ENCODE data around the gene AGPAT3.

The AGPAT3 gene

DNA sequence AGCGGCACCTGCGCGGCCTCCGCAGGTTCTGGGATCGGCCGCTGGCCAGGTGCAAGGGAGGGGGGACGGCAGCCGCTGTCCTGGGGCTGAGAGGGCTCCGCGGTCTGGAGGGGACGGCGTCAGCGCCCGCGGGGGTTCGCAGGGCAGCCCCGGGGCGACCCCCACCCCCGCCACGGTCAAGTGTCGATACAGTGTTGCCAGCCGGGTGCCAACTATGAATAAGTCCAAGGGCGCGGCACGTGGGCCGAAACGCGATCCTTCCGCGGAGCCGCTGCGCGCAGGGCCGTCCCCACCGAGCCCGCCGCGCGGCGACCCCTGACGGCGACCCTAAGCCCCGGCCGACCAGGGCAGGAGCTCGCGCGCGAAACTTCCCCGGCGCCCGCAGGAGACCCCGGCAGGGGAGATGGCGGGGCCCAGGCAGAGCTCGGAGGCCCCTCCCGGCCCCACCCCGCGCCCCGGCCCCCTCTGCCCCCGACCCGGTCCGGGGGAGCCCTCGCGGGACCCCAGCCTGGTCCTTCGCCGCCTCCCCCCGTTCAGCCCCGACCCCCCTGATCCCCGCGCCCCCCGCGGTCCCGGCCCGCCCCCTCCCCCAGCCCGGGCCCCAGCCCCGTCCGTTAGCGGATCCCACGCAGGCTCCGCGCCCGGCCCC lies 586 bp upstream of the AGPAT3 start:
- no peak for DNase-seq (ENCODE audit: low spot score)

DNA sequence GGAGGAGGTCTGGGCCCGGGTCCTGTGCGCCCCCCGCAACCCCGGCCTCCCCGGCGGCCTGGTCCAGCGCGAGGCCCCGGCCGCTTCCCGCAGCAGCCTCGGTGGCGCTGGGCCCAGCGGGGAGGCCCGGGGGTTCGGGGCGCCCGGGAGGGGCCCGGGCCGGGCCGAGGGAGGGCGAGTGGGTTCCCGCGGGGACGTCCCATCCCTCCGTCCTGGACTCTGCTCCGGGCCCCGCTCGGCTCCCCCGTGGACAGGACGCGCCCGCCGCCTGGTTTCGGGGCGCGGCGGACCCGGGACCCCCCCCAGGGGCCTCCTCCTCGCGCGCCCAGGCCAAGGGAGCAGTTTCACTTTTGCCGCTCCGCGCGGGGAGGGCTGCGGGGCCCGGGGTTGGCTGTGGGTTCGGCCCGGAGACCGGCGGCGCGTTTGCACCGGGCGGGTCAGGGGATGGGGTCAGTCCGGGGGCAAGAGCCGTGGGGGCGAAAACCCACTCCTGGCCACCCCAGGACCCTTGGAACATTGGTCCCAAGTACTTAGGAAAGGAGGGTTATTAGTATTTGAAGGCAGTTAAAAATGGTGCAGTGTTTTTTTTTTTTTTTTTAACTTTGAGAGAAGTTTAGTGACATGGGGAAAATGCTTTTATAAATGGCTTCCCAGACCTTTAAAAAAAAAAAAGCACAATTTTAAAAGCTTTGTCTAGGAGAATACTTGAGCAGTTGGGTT lies 677 bp downstream of the AGPAT3 start:
- peak; percentile 19 for DNase-seq (ENCODE audit: low spot score)

DNA sequence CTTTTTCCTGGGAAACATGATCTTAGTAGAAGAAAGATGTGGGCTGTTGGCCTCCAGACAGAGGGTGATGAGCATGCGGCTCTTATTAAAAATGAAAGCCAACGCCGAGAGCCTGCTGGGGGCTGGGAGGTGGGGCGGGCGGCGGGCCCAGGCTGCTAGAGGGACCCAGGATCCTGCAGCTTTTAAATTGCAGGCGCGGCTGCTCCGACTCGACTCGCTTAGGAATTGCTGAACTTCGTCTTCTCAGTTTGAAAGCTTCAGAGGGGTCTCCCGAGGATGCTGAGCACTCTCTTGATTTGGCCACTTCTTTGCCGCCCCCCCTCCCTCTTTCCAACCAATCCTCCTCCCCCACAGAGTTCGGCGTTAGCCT lies 1.2 kb downstream of the AGPAT3 start:
- DNase-seq (ENCODE audit: low spot score), result peak; percentile 18

DNA sequence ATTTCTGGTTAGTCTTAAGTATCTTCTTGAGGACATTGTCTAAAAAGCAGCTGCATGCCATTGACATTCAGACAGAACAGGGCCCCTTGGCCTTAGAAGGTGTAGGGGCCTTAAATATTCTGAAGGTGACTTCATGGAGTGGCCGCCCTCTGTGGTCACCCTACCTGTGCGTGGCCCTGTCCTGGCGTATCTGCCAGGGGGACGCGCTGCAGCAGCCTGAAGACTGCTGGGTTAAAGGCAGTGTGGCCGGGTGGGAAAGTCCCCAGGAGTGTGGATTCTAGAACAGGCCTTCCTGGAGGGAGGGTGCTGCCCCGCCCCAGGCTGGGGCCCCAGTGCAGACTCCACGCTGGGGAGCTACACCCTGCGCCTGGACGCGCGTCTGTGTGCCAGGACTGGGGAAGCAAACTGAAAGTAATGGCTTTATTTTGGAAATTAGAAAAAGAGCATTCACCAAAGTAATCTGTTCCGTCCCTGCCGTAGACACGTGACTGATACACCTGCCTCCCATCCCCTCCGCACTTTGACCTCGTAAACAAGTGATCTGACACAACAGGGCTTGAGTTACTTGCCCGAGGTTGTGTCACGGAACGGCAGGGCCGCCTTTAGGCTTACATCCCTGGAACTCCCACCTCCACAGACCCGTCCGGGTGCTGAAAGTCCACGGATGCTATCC lies 1.8 kb downstream of the AGPAT3 start:
- DNase-seq (ENCODE audit: low spot score), result no peak

DNA sequence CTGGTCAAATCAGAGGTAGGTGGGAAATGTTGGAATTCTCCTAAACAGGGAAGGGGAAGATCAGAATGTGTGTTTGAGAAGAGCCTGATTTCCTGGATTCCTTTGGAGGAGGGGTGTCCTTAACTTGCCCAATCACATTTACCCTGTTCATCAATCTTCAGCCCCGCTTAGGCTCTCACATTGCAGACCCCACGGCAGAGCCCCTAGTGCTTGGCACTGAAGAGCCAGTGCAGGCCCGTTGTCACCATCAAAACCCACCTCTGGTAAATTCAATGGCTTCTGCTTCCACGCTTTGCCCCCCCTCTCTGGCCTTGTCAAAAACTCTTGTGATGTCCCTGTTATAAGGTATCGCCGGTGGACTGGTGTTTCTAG lies 2.3 kb downstream of the AGPAT3 start:
- DNase-seq (ENCODE audit: low spot score), result no peak

DNA sequence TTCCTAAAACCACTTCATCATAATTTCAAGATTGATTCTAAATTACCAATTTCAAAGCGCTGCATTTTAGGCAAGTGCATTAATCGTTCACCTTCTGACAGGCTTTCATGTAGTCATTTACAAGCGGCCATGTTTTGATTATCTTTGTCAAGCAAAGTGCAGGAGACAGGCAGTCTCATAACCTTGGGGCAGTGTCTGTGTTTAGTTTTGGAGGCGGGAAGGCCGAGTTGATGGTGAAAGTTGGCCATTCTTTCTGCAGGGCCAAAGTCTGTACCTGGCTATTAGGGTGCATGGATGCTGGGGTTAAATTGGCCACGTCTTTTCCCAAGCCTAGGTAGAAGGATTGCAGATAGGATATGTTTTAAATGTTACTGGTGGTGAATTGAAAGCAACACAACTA lies 2.9 kb downstream of the AGPAT3 start:
- DNase-seq (ENCODE audit: low spot score), result no peak

DNA sequence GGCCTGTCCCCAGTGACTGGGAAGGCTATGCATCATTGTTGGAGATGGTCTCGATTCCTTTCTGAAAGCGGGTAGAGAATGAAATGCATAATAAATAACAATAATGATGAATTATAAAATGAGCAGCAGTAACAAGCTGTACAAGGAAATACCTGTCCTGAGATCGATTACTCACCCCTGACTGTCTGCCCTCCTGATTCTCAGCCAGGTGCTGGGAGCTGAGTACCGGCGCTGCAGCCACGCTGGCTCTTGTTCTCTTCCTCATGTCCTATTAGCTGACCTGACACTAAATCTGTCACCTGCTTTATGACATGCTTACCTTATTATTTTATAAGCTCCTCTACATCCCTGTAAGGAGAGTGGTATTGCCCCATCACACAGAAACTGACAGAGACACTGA lies 3.4 kb downstream of the AGPAT3 start:
- no peak for DNase-seq (ENCODE audit: low spot score)

DNA sequence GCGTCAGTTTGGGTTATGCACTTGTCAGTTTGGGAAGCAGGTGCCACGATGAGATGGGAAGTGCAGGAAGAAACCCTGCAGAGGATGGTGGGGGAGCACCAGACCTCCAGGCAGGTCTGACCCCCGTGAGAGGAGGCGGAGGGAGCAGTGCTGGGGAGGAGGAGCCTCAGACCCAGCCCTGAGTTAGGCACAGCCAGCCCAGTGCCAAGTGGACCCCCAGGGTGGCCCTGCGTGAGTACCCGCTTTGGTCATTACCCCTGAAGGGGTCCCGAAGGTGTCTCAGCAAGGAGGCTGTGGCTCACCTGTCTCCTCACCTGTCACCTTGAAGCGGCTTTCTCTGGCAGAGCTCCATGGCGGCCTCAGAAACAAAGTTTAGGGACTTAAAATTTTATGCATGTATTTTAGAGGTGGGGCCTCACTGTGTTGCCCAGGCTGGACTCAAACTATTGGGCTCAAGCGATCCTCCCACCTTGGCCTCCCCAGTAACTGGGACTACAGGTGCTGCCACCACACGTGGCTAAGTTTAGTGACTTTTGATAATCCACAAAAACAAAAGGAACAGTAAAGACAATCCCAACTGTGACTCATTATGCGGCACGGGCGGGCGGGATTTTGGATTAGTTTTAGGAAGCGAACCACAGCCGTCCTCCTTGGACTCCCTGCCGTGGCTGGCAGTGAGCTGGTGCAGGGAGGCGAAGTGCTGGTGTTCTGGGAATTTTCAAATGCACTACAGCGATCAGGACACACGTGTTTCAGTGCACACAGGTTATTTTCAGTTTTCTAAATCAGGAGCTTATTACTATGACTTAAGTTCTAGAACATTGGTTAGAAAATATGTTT lies 4.7 kb downstream of the AGPAT3 start:
- DNase-seq (ENCODE audit: low spot score), result no peak

DNA sequence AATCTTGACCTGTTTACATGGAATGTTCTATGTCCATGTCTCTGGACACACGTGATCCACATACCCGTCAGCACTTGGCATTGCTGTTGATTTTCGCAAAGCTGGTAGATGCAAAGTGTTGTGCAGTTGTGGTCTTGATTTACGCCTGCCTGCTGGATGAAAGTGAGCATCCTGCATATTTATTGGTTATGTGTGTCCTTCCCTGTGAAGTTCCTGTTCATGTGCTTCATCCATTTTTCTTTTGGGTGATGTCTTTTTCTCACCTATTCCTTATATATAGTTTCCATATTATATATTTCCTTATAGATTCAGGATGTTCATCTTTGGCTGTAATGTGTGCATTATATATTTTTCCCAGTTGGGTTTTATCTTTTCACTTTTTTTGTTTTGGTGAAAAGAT lies 6.5 kb downstream of the AGPAT3 start:
- no peak for DNase-seq (ENCODE audit: low spot score)

DNA sequence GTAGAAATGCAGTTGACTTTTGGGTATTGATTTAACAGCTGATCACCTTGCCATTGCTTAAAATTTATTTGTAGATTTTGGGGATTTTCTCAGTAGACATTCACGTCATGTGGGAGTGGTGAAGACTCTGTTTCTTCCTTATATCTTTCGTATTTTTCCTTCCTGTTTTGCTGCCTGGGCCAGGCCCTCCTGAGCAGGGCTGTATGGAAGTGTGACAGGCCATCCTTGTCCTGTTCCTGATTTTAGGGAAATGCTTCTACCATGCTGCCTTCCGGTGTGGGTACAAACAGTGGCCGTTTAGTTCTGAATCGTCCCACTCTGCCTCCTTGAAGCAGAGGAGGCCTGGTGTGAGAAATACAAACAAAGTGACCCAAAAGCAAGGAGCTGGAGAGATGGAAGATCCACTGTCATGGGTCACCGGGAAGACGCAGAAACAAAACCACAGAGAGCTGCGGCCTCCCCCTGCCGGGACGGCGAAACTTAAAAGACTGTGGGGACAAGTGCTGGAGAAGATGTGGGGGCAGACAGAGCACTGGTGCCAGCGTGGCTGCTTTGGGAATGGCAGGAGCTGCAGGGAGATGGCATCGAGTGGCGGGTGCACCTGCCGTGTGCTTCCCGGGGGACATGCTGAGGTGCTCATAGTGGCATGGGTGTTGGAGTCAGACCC lies 7.6 kb downstream of the AGPAT3 start:
- no peak for DNase-seq (ENCODE audit: low spot score)

DNA sequence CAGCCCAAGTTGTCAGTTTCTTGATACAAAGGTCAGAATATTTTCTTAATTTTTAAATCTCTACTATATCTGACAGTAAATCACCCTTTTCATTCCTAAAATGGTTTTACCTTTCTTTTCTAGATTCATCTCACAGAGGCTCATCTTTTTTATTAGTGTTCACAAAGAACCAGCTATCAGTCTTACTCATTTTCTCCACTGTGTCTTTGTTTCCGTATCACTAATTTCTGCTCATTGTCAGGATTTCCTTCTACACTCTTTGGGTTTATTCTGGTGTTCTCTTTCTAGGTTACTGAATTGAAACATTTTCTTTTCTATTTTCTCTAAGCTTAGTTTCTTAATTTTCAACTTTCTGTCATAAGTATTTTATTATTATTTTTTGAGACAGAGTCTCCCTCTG lies 8.7 kb downstream of the AGPAT3 start:
- DNase-seq (ENCODE audit: low spot score), result no peak

DNA sequence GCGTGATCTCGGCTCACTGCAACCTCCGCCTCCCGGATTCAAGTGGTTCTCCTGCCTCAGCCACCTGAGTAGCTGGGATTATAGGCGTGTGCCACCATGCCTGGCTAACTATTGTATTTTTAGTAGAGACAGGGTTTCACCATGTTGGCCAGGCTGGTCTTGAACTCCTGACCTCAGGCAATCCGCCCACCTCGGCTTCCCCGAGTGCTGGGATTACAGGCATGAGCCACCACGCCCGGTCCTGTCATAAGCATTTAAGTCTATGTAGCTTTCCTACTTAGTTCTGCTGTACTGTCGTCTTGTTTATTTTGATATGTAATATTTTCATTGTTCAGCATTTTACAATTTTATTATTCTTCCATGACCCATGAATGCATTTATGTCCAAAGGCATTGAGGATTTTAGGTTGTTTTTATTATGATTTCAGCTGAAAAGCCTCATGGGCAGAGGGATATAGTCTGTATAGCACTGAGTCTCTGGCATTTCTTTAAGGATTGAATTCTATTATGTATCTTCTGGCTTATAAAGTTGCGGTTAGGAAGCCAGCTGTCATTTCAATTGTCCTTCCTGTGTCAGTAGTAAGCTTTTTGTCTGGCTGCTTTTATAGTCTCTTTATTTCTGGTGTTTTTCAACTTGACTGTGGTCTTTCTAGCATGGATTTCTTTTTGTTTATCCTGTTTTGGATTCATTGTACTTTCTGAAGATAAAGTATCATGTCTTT lies 9.2 kb downstream of the AGPAT3 start:
- no peak for DNase-seq (ENCODE audit: low spot score)

DNA sequence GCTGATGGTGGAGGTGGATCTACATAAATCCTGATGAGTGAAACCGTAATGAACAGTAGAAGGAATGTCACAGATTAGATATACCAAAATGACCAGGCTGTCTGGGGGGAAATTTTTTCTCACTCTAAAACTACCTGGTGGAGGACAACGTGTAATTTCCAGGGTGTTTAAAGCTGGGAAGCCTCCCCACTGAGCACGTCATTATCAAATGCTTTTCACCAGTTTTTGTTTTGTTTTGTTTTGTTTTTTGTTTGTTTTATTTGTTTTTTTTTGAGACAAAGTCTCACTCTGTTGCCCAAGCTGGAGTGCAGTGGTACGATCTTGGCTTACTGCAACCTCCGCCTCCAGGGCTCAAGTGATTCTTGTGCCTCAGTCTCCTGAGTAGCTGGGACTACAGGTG lies 11.6 kb downstream of the AGPAT3 start:
- no peak for DNase-seq (ENCODE audit: low spot score)

DNA sequence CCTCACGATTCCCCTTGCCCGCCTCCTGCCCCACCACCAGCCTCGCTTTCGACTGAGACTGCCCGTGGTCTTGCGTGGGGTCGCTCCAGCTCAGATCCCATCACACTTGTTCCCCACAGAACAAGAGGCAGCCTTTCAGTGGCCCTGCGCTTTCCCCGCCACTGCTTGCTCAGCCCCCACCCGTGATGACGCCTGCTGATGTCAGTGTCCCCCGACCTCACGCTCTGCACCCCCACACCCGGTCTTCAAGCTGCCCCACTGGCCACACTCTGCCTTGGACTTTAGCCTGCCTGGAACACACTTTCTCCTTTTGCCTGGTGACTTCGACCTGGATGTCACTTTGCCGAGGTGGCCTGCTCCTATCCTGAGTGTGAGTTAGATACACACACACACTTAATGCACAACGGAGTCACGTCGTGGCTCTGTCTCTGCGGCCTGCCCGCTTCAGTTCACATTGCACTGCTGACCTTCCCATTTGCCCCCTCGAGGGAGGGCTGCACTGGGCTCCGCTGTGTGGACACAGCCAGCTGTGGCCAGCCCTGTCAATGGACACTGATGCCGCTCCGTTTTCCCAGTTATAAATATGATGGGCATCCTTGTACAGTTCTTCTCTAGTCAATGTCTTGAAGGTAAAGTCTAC lies 13.0 kb downstream of the AGPAT3 start:
- DNase-seq (ENCODE audit: low spot score), result no peak

DNA sequence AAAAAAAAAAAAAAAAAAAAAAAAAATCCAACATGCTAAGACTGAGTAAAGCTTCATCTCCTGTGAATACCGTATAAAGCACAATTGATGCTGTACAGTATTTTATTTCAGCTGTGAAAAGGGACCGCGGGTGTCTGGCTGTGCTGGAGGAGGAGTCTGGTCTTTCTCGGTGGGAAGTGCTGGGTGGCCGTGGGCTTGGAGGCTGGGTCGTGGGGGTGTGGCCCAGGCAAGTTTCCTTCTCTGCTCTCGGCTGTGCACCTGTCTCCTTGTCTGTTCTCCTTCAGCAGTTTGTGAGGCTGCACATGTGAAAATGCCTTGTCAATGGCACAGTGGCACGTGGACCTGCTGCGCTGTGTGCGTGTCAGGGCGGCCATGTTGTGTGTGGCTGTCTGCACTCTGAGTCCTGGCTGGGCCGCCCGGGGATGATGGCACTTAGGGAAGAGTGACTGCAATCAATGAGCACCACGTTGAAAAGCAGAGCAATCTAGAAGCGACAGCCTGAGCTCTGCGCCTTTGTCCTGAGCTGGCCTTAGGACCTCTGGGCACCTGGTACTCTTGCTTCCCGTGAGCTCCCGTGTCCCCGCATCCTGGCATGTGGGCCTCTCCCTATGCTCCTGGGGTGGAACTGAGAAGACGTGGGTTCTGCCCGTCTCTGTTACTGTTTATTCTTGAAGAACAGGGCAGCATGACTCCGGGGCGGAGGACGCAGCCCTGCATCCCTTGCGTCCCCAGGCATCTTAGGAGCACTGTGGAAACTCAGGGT lies 14.5 kb downstream of the AGPAT3 start:
- DNase-seq (ENCODE audit: low spot score), result no peak

DNA sequence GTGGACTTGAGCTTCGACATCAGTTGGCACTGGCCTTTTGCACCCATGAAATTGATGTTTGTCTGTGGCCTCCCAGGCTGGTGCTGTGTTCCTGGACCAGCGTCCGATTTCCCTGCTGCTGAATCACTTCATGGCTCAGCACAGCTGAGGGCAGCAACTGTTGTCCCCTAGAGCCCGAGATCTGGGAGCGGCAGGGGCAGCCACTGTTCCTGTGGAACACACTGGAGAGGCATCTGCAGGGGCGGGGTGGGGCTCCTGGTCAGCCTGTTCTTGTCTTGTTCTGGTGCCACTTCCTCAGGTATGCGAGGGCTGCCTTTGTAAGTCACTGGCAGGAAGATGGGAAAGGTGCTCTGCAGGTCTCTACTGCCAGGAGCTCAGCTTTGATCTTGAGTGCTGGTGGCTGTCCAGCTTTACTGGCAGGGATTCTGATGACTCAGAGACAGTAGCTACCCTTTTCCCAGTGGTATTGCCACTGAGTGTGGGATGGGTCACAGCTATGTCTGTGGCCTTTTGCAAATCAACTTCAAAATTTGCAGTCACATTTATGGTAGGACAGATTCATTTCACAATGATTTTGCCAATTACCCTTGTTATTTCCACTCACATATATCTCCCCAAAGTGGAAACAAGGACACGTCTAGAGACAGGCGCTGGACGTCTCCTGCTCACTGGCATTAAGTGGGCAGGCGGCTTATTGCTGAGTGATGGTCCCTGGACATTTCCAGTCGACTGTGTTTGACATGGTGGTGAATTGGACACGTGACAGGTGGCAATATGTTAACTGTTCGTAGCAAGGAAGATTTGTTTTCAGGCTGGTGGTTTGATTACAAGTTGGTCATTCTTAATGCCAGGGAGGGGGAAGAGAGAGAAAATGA lies 15.3 kb downstream of the AGPAT3 start:
- no peak for DNase-seq (ENCODE audit: low spot score)

DNA sequence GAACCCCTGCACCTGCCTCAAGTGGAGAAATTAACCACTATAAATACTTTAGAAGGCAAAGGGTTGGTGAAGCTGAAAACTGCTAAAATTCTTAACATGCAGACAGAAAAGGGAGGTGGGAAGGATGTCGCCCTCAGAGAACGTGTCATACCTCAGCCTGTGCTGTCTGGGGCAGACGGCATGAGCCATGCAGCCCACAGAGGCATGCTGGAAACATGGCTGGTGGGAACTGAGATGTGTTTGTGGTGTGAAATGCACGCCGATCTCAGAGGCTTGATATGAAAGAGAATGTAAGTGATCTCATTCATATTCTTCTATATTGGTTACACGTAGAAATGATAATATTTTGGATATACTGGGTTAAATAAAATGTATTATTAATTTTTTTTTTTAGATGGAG lies 16.3 kb downstream of the AGPAT3 start:
- DNase-seq (ENCODE audit: low spot score), result no peak

DNA sequence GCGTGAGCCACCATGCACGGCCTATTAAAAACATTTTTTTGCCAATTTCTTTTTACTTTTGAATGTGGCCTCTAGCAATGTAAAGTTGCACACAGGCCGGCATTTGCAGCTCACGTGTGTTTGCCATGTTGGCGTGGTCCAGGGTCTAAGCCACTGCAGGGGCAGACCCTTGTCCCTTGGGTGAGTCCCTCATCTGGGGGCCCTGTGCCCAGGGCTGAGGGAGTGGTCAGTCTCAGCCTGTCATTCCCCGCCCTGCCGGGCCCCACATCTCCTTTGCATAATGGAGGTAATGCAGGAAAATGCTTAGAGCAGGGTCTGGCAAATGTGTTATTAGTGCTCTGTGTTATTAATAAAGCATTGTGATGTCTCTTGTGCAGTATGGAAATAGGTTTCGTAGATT lies 16.9 kb downstream of the AGPAT3 start:
- DNase-seq (ENCODE audit: low spot score), result no peak

DNA sequence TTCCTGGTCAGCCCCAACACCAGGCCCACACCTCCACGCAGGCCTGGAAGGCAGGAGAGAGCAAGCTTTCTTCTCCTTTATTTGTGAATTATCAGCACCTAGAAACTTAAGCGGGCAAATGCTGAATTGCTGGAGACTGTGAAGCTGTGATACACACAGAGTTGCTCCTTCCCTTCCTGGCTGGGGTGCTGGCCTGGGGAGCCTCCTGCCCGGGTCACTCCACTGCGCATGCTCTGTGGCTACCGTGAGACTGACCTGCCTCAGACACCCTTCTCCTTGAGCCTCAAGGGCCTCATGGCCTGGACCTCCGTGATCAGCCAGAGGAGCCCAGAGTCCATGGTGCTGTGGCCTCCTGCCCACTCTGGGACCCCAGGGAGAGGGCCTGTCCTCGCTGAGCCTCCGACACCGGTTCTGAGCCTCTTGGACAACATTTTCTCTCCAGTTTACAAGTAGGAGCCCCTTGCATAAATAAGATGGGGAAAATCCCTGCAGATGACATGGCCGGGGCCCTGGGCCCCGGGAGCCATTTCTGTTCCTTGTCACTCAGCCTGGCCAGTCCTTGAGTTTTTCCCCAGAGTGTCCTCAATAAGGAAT lies 18.0 kb downstream of the AGPAT3 start:
- DNase-seq (ENCODE audit: low spot score), result no peak
